ENCODE results near the gene ARID1A.

ARID1A gene

GRCh38 chr1:26768755-26769154, 72.9 kb downstream of the ARID1A start:
- no peak for DNase-seq

GRCh38 chr1:26771285-26771642, 75.4 kb downstream of the ARID1A start:
- DNase-seq = no peak

- no peak for DNase-seq
Measured at GRCh38 chr1:26771643-26772321, 76.0 kb downstream of the ARID1A start.

GRCh38 chr1:26772687-26773086, 76.9 kb downstream of the ARID1A start:
- no peak for DNase-seq

GRCh38 chr1:26774462-26774861, 78.6 kb downstream of the ARID1A start:
- DNase-seq = no peak

- DNase-seq = no peak
Measured at GRCh38 chr1:26775666-26776065, 79.9 kb downstream of the ARID1A start.

- DNase-seq = peak; percentile 33
Measured at GRCh38 chr1:26779098-26779668, 83.4 kb downstream of the ARID1A start.

GRCh38 chr1:26780344-26780957, 84.6 kb downstream of the ARID1A start:
- DNase-seq = no peak

GRCh38 chr1:26781206-26781825, 85.5 kb downstream of the ARID1A start:
- DNase-seq = no peak

GRCh38 chr1:26782521-26783212, 86.9 kb downstream of the ARID1A start:
- no peak for DNase-seq

- DNase-seq = no peak
Measured at GRCh38 chr1:26783646-26784022, 87.8 kb downstream of the ARID1A start.

- DNase-seq = no peak
Measured at GRCh38 chr1:26784023-26784871, 88.4 kb downstream of the ARID1A start.

- no peak for DNase-seq
Measured at GRCh38 chr1:26784886-26785285, 89.1 kb downstream of the ARID1A start.

- DNase-seq = peak; percentile 61
Measured at GRCh38 chr1:26785611-26786436, 90.0 kb downstream of the ARID1A start.

- DNase-seq = peak; percentile 87
Measured at GRCh38 chr1:26786437-26787380, 90.9 kb downstream of the ARID1A start.

GRCh38 chr1:26787381-26787705, 91.5 kb downstream of the ARID1A start:
- DNase-seq = no peak

GRCh38 chr1:26787706-26788514, 92.1 kb downstream of the ARID1A start, which contains the start of gene PIGV:
Gene PIGV (plus strand): TSS chr1:26787950. CDS start chr1:26790816, 2,866 bp downstream.
- peak; percentile 74 for DNase-seq

GRCh38 chr1:26788515-26788785, 92.6 kb downstream of the ARID1A start:
- DNase-seq = no peak

- DNase-seq = peak; percentile 55
Measured at GRCh38 chr1:26788836-26789611, 93.2 kb downstream of the ARID1A start.

Data from GF-D8 (cell line).